Body of pancreas (tissue), 4 donors: ENCODE measurements around the gene STAC. TPM values are rescaled to one million over a fixed set of nuclear protein-coding genes. Genes with fewer than 3 reads are reported as not detected.
"Not testable (repeated sequence)": the region's sequence is repeated elsewhere in the genome, so short reads cannot be mapped to it uniquely, and the experiment has no call there.

Experiments
- ATAC-seq: fragments of 150-250 bp; one replicate; pipeline ENCODE4 v1.9.1; 2016
- DNase-seq, 4 donors: peaks; one replicate each; pipeline ENCODE4 v3.0.0-alpha.2; 2019
- H3K27ac ChIP-seq, 4 donors: fragments of 200-600 bp; sonication (generic); 1 replicate in 3 of 4; 2 replicates in 1 of 4; pipeline versions ENCODE4 v1.5.1 to v1.6.1; 2016 to 2019; ENCODE audit warnings: mild to moderate bottlenecking in 1 of 4, mixed read lengths in 1 of 4, moderate library complexity in 1 of 4
- H3K27me3 ChIP-seq, 2 donors: fragments of 200-600 bp; sonication (generic); one replicate each; pipeline ENCODE4 v1.6.0; 2016; ENCODE audit warnings: mild to moderate bottlenecking in 1 of 2
- H3K36me3 ChIP-seq, 2 donors: fragments of 200-600 bp; sonication (generic); replicated peaks in 1 of 2; 2 replicates each; pipeline ENCODE4 v1.5.1; 2016; ENCODE audit warnings: low read depth in 2 of 2; ENCODE audit not compliant: insufficient read depth in 1 of 2
- H3K4me1 ChIP-seq: fragments of 200-600 bp; sonication (generic); one replicate; pipeline ENCODE4 v1.6.0; 2016
- H3K4me3 ChIP-seq, 2 donors: fragments of 200-600 bp; sonication (generic); 1 replicate in 1 of 2; 2 replicates in 1 of 2; pipeline ENCODE4 v1.5.1; 2016 to 2019
- H3K9me3 ChIP-seq, 3 donors: fragments of 200-600 bp; sonication (generic); 1 replicate in 2 of 3; 2 replicates in 1 of 3; pipeline ENCODE4 v1.5.1; 2016
- CTCF ChIP-seq, 7 experiments: fragments of 450-650 bp in 4 of 7; fragments of 200-600 bp in 3 of 7; sonication (generic) in 3 of 7; IDR thresholded peaks; one replicate each; pipeline ENCODE4 v1.5.1; 2016 to 2019; ENCODE audit warnings: antibody characterized with exemption in 7 of 7
- POLR2A ChIP-seq, 3 donors: fragments of 450-650 bp; IDR thresholded peaks; one replicate each; pipeline ENCODE4 v1.6.1; 2016; ENCODE audit warnings: antibody characterized with exemption in 3 of 3, mild to moderate bottlenecking in 2 of 3
- WGBS, 2 donors: methylation state at CpG; one replicate each; pipeline ENCODE4 v1.1.5; 2017; 5-methylcytosine and 5-hydroxymethylcytosine counted together
- intact Hi-C: fragments of 100-400 bp; cut with DNase I; formaldehyde crosslinking; loops from one replicate; pipeline ENCODE4 v1.15.1; 2023
- total RNA-seq, 2 donors: library from RNA; depleted of rRNA; stranded (reverse); fragments of >200 nt; gene quantifications; one replicate each; pipeline ENCODE4 v1.1.0, GENCODE V29; 2016

Gene STAC
- total RNA-seq, 2 donors from 2014 or later: 1.3 TPM; not detected in 1

DNA sequence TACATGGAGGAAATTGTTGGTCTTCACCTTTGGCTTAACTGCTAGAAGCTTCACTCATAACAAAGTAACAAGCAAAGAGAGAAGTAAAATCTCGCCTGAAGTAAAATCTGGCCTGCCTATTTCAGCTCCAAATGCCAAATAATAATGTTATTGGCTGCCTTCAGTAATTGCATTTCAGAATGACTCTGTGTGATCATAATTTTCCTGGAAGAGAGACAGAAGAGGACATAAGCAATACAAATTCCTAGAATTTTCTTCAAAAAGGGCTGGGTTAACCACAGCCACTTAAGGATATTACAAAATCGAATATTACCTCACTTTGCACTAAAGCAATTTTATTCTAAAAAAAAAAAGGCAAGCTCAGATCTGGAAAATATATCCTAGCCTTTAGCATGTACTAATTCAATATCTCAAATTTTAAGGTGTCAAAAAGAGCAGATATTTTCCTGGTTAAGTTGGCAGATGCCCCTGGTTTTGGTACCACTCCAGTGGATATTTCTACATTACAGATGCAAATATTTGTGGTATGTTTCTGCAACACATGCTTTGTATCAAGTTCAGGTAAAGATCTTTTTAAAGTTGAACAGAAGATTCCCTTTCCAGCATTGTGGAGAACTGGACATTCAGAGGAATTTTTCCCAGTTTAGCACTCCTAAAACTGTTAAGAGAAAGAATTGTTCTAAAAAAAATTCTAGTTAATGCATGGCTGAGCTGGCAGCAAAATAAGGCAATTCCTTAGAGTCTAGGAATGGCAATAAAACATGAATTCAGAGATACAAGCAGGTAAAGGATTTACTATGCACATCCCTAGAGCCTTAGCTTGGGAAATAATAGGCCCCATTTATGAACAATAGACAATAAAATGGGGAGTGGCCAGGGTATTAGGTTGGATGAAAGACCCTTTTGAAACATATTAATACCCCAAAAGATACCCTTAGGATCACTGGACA, 116.7 kb downstream of the STAC start:
- Histone ChIP-seq H3K4me3 (no peak overlapping the region), H3K27me3 (no peaks in the 10 kb centered on the region), H3K27ac (no peak overlapping the region), H3K4me1 (peaks cover 4% of the 10 kb centered on the region), H3K36me3 (no peaks in the 10 kb centered on the region), H3K9me3 (no peaks in the 10 kb centered on the region)
- ATAC-seq (no peak), DNase-seq (no peak)
- intact Hi-C loops: no loop called here
- TF ChIP-seq POLR2A (IDR thresholded peaks at IDR 0.05) (no peak), CTCF (IDR thresholded peaks at IDR 0.05) (no peak)
- WGBS, 2 donors: 40 to 53% methylated on average over 2 of the region's 2 CpGs

GRCh38 chr3:36500053-36500452, 119.7 kb downstream of the STAC start:
- H3K36me3 ChIP-seq, H3K4me3 ChIP-seq, DNase-seq, intact Hi-C loops, H3K4me1 ChIP-seq, ATAC-seq, H3K27me3 ChIP-seq, H3K27ac ChIP-seq, H3K9me3 ChIP-seq: not testable (repeated sequence)
- 64 to 92% methylated on average over 2 of the region's 2 CpGs for WGBS, 2 donors

DNA sequence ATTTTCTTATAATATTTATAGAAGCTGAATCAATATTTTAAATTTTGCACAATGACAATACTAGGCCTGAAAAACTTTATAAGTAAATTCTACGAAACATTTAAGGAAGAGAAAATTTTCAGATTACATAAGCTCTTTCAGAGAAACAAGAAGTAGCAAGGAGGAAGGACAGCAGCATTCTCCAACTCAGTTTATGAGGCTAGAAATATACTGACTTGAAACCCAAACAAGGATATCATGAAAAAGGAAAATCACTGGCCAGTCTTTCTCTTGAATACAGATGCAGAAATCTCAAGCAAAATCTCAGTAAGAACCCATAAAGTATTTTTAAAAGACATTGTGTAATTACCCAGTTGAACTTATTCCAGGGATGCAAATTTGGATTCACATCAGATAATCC, 121.3 kb downstream of the STAC start:
- H3K27ac ChIP-seq: no peak overlapping the region
- WGBS, 2 donors: 63 to 77% methylated on average over 1 of the region's 1 CpG

GRCh38 chr3:36505393-36505792, 125.1 kb downstream of the STAC start:
- DNase-seq (no peak), ATAC-seq (no peak)
- Histone ChIP-seq H3K36me3 (no peaks in the 10 kb centered on the region), H3K27me3 (no peaks in the 10 kb centered on the region), H3K27ac (no peak overlapping the region), H3K4me3 (no peak overlapping the region), H3K4me1 (no peaks in the 10 kb centered on the region), H3K9me3 (no peaks in the 10 kb centered on the region)
- TF ChIP-seq CTCF (IDR thresholded peaks at IDR 0.05) (no peak), POLR2A (IDR thresholded peaks at IDR 0.05) (no peak)
- intact Hi-C loops: no loop called here
- 39 to 41% methylated on average over 2 of the region's 2 CpGs for WGBS, 2 donors

More for the DNA sequence above, 121.3 kb downstream of the STAC start:
- TF ChIP-seq POLR2A (IDR thresholded peaks at IDR 0.05) (no peak), CTCF (IDR thresholded peaks at IDR 0.05) (no peak)
- H3K4me1 ChIP-seq: no peaks in the 10 kb centered on the region
- intact Hi-C loops: no loop called here
- ATAC-seq (no peak), DNase-seq (no peak)
- H3K9me3 ChIP-seq: no peaks in the 10 kb centered on the region
- no peak overlapping the region for H3K4me3 ChIP-seq
- H3K27me3 ChIP-seq: no peaks in the 10 kb centered on the region
- H3K36me3 ChIP-seq: no peaks in the 10 kb centered on the region

- ATAC-seq (no peak), DNase-seq (no peak)
- Histone ChIP-seq H3K4me3 (no peak overlapping the region), H3K36me3 (no peaks in the 10 kb centered on the region), H3K27ac (no peak overlapping the region), H3K9me3 (no peaks in the 10 kb centered on the region), H3K27me3 (no peaks in the 10 kb centered on the region), H3K4me1 (no peaks in the 10 kb centered on the region)
- WGBS, 2 donors: 36 to 64% methylated on average over 4 to 5 of the region's 5 CpGs
- intact Hi-C loops: no loop called here
- TF ChIP-seq CTCF (IDR thresholded peaks at IDR 0.05) (no peak), POLR2A (IDR thresholded peaks at IDR 0.05) (no peak)
Observed at GRCh38 chr3:36511791-36512486, 131.6 kb downstream of the STAC start.
